Liver (tissue), 9 donors: Measurements from ENCODE around the gene OSTM1. TPM values are rescaled to one million over a fixed set of nuclear protein-coding genes. Genes with fewer than 3 reads are reported as not detected.

Experiments
- DNase-seq: peaks from one replicate; pipeline ENCODE4 v3.0.0-alpha.2; 2017; ENCODE audit warnings: low spot score
- H3K27ac ChIP-seq, 2 donors: one replicate each; pipeline ENCODE4 v1.7.0; 2013; ENCODE audit warnings: inconsistent platforms in 2 of 2, low read length in 2 of 2, control low read depth in 1 of 2, low read depth in 1 of 2, mild to moderate bottlenecking in 1 of 2
- H3K27me3 ChIP-seq, 4 donors: one replicate each; pipeline versions ENCODE4 v1.6.1 to v1.7.0; 2013; ENCODE audit warnings: low read length in 3 of 4, inconsistent platforms in 1 of 4, mild to moderate bottlenecking in 1 of 4, moderate library complexity in 1 of 4; ENCODE audit not compliant: control insufficient read depth in 4 of 4, insufficient read depth in 4 of 4
- H3K36me3 ChIP-seq, 4 donors: one replicate each; pipeline versions ENCODE4 v1.6.1 to v1.7.0; 2013; ENCODE audit warnings: low read length in 3 of 4, mild to moderate bottlenecking in 3 of 4, low read depth in 1 of 4, moderate library complexity in 1 of 4; ENCODE audit not compliant: control insufficient read depth in 4 of 4, insufficient read depth in 3 of 4
- H3K4me1 ChIP-seq, 4 donors: one replicate each; pipeline versions ENCODE4 v1.6.1 to v1.7.0; 2013; ENCODE audit warnings: low read length in 3 of 4, mild to moderate bottlenecking in 3 of 4, moderate library complexity in 1 of 4; ENCODE audit not compliant: control insufficient read depth in 4 of 4, insufficient read depth in 4 of 4
- H3K4me3 ChIP-seq, 3 donors: one replicate each; pipeline versions ENCODE4 v1.6.1 to v1.7.0; 2013; ENCODE audit warnings: low read length in 3 of 3, control low read depth in 1 of 3, low read depth in 1 of 3, mild to moderate bottlenecking in 1 of 3
- H3K9ac ChIP-seq, 2 donors: one replicate each; pipeline ENCODE4 v1.7.0; 2013; ENCODE audit warnings: low read length in 2 of 2, mild to moderate bottlenecking in 2 of 2, moderate library complexity in 2 of 2, control low read depth in 1 of 2, low read depth in 1 of 2
- H3K9me3 ChIP-seq, 4 donors: one replicate each; pipeline versions ENCODE4 v1.6.1 to v1.7.0; 2013; ENCODE audit warnings: low read length in 3 of 4; ENCODE audit not compliant: control insufficient read depth in 4 of 4
- ATF3 ChIP-seq: IDR thresholded peaks from 2 replicates; pipeline ENCODE4 v1.6.1; 2016; ENCODE audit warnings: antibody characterized with exemption
- EGR1 ChIP-seq, 2 donors: IDR thresholded peaks; 2 replicates each; pipeline ENCODE4 v1.6.1; 2016 to 2018; ENCODE audit warnings: antibody characterized with exemption in 2 of 2, low read depth in 2 of 2
- FOXA1 ChIP-seq: IDR thresholded peaks from 2 replicates; pipeline ENCODE4 v1.6.1; 2016; ENCODE audit warnings: antibody characterized with exemption
- FOXA2 ChIP-seq: IDR thresholded peaks from 2 replicates; pipeline ENCODE4 v1.6.1; 2016; ENCODE audit warnings: antibody characterized with exemption
- GABPA ChIP-seq, 2 donors: IDR thresholded peaks in 1 of 2; conservative IDR thresholded peaks in 1 of 2; 2 replicates each; pipeline ENCODE4 v1.6.1; 2016; ENCODE audit warnings: antibody characterized with exemption in 2 of 2, mild to moderate bottlenecking in 1 of 2, moderate library complexity in 1 of 2
- HNF4A ChIP-seq, 2 donors: conservative IDR thresholded peaks; 2 replicates each; pipeline ENCODE4 v1.6.1; 2016; ENCODE audit warnings: antibody characterized with exemption in 2 of 2, mild to moderate bottlenecking in 2 of 2
- HNF4G ChIP-seq: IDR thresholded peaks from 2 replicates; pipeline ENCODE4 v1.6.1; 2016; ENCODE audit warnings: antibody characterized with exemption
- JUND ChIP-seq, 2 donors: IDR thresholded peaks; 2 replicates each; pipeline ENCODE4 v1.6.1; 2016; ENCODE audit warnings: antibody characterized with exemption in 2 of 2
- MAX ChIP-seq: IDR thresholded peaks from 2 replicates; pipeline ENCODE4 v1.6.1; 2016; ENCODE audit warnings: antibody characterized with exemption
- NR2F2 ChIP-seq: IDR thresholded peaks from 2 replicates; pipeline ENCODE4 v1.6.1; 2016; ENCODE audit warnings: antibody characterized with exemption
- RAD21 ChIP-seq, 2 donors: IDR thresholded peaks; 2 replicates each; pipeline ENCODE4 v1.6.1; 2016; ENCODE audit warnings: antibody characterized with exemption in 2 of 2, mild to moderate bottlenecking in 2 of 2
- REST ChIP-seq: IDR thresholded peaks from 2 replicates; pipeline ENCODE4 v1.6.1; 2016; ENCODE audit warnings: antibody characterized with exemption, mild to moderate bottlenecking
- RXRA ChIP-seq, 2 donors: IDR thresholded peaks; 2 replicates each; pipeline ENCODE4 v1.6.1; 2017 to 2018; ENCODE audit warnings: antibody characterized with exemption in 2 of 2, mild to moderate bottlenecking in 1 of 2
- SP1 ChIP-seq: IDR thresholded peaks from 2 replicates; pipeline ENCODE4 v1.6.1; 2018; ENCODE audit warnings: antibody characterized with exemption, mild to moderate bottlenecking
- TAF1 ChIP-seq: conservative IDR thresholded peaks from 2 replicates; pipeline ENCODE4 v1.6.1; 2016; ENCODE audit warnings: antibody characterized with exemption, mild to moderate bottlenecking
- WGBS: extraction: QIAGEN DNeasy Blood & Tissue Kit; methylation state at CpG from one replicate; pipeline ENCODE4 v1.1.7; 2013; 5-methylcytosine and 5-hydroxymethylcytosine counted together
- polyA plus RNA-seq, 2 donors: library from polyadenylated mRNA; stranded (reverse) in 1 of 2; unstranded in 1 of 2; fragments of 200-250 nt in 1 of 2; fragments of >200 nt in 1 of 2; fragmentation: Nextera tagmentation in 1 of 2; extraction: Ambion mirVana in 1 of 2; gene quantifications; one replicate each; pipeline versions ENCODE4 v1.2.1 to v1.2.3, GENCODE V29; 2013 to 2015
- total RNA-seq, 2 donors: library from RNA; depleted of rRNA; stranded (reverse); fragments of >200 nt; gene quantifications; one replicate each; pipeline ENCODE4 v1.2.3, GENCODE V29; 2014
- donor health status: healthy.
- donor health status: healthy.
- donor health status: healthy.
- donor health status: healthy.
- donor health status: healthy.

OSTM1 gene
- total and polyA plus RNA-seq, 4 donors, result 8.8 to 33.3 (median 11.3) TPM

GRCh38 chr6:108071736-108072276 is 2.7 kb downstream of the OSTM1 start (continued):
- no peak for TF ChIP-seq GABPA (IDR thresholded peaks at IDR 0.05 in 1 of 2, conservative IDR thresholded peaks at IDR 0.05 in 1 of 2)
- TF ChIP-seq HNF4A (conservative IDR thresholded peaks at IDR 0.05), result no peak
- TF ChIP-seq MAX, result no peak
- no peak for TF ChIP-seq FOXA1
- TF ChIP-seq RXRA (IDR thresholded peaks at IDR 0.05), result no peak
- TF ChIP-seq EGR1 (IDR thresholded peaks at IDR 0.05; ENCODE audit: low read depth in 2 of 2), result no peak

GRCh38 chr6:108068618-108069017 is 5.9 kb downstream of the OSTM1 start:
- no peaks in the 10 kb centered on the region for H3K27me3 ChIP-seq
- no peak for TF ChIP-seq ATF3
- TF ChIP-seq TAF1, result no peak
- TF ChIP-seq MAX, result no peak
- no peak for TF ChIP-seq SP1
- no peak for TF ChIP-seq JUND (IDR thresholded peaks at IDR 0.05)
- TF ChIP-seq GABPA (IDR thresholded peaks at IDR 0.05 in 1 of 2, conservative IDR thresholded peaks at IDR 0.05 in 1 of 2), result no peak
- TF ChIP-seq NR2F2, result no peak
- no peak for TF ChIP-seq HNF4A (conservative IDR thresholded peaks at IDR 0.05)
- H3K27ac ChIP-seq, result no peak overlapping the region
- peaks cover under 1 to 3% (median under 1%) of the 10 kb centered on the region in 4 donors for H3K4me1 ChIP-seq
- H3K4me3 ChIP-seq, result no peak overlapping the region
- H3K9ac ChIP-seq, result no peak overlapping the region
- peaks cover 0 to 2% (median 0%) of the 10 kb centered on the region in 4 donors for H3K36me3 ChIP-seq
- 80% methylated on average over 2 of the region's 2 CpGs for WGBS
- no peak for DNase-seq
- H3K9me3 ChIP-seq, result no peaks in the 10 kb centered on the region

- H3K27ac ChIP-seq, result no peak overlapping the region
- no peak overlapping the region for H3K9ac ChIP-seq
- H3K4me1 ChIP-seq, result no peaks in the 10 kb centered on the region
- H3K9me3 ChIP-seq, result no peaks in the 10 kb centered on the region
- H3K27me3 ChIP-seq, result no peaks in the 10 kb centered on the region
- H3K36me3 ChIP-seq, result peaks cover 0 to 5% (median 0%) of the 10 kb centered on the region in 4 donors
- TF ChIP-seq FOXA2, result no peak
- no peak for TF ChIP-seq RXRA (IDR thresholded peaks at IDR 0.05)
- no peak for TF ChIP-seq HNF4A (conservative IDR thresholded peaks at IDR 0.05)
- no peak for TF ChIP-seq GABPA (IDR thresholded peaks at IDR 0.05 in 1 of 2, conservative IDR thresholded peaks at IDR 0.05 in 1 of 2)
- no peak for TF ChIP-seq REST
- TF ChIP-seq RAD21 (IDR thresholded peaks at IDR 0.05), result no peak
- TF ChIP-seq EGR1 (IDR thresholded peaks at IDR 0.05; ENCODE audit: low read depth in 2 of 2), result no peak
- TF ChIP-seq NR2F2, result no peak
- TF ChIP-seq TAF1, result no peak
- TF ChIP-seq HNF4G, result no peak
- TF ChIP-seq MAX, result no peak
- TF ChIP-seq ATF3, result no peak
- H3K4me3 ChIP-seq, result no peak overlapping the region
- WGBS, result 84% methylated on average over 3 of the region's 3 CpGs
- DNase-seq, result no peak
Measured at GRCh38 chr6:108068182-108068581, 6.4 kb downstream of the OSTM1 start.
